ENCODE measurements around the gene COL21A1.

DNA sequence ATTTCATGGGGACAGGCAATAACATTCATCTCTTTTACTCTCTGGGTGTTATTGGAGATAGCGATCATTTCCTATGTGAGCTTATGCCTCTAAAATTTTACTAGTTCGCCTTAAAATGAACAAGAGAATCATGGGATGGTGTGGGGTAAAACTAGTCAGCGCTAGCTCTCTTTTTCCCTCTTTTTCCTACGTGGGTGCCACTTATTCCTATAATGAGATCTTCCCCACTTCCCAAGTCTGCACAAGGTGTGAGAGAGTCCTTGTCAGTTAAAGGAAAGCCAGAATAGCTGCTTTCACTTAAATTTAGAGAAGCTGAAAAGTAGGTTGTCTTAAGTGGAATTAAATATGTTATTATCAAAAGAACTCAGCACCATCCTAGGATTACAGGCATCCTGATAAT is 198.8 kb downstream of the COL21A1 start:
- TF ChIP-seq CTCF (IDR thresholded peaks at IDR 0.05) (no peak), POLR2A (IDR thresholded peaks at IDR 0.05) (no peak)

Measured in uterus (tissue), 2 donors.